Measurements from ENCODE around the gene C16orf90. TPM values are rescaled to one million over a fixed set of nuclear protein-coding genes. Genes with fewer than 3 reads are reported as not detected.
A peak's percentile ranks its signal among the peaks of the same experiment; 100 is the strongest.

Gene C16orf90
- total RNA-seq, 4 donors from 2014 or later: not detected

- ATAC-seq (ENCODE audit: low FRiP score): peak; percentile 57
- DNase-seq (ENCODE audit: low spot score): no peak
- TF ChIP-seq, protein P1, sequence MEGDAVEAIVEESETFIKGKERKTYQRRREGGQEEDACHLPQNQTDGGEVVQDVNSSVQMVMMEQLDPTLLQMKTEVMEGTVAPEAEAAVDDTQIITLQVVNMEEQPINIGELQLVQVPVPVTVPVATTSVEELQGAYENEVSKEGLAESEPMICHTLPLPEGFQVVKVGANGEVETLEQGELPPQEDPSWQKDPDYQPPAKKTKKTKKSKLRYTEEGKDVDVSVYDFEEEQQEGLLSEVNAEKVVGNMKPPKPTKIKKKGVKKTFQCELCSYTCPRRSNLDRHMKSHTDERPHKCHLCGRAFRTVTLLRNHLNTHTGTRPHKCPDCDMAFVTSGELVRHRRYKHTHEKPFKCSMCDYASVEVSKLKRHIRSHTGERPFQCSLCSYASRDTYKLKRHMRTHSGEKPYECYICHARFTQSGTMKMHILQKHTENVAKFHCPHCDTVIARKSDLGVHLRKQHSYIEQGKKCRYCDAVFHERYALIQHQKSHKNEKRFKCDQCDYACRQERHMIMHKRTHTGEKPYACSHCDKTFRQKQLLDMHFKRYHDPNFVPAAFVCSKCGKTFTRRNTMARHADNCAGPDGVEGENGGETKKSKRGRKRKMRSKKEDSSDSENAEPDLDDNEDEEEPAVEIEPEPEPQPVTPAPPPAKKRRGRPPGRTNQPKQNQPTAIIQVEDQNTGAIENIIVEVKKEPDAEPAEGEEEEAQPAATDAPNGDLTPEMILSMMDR (IDR thresholded peaks at IDR 0.05): no peak
These were observed 25.6 kb upstream of the C16orf90 start for GRCh38 chr16:3520841-3521240.

DNA sequence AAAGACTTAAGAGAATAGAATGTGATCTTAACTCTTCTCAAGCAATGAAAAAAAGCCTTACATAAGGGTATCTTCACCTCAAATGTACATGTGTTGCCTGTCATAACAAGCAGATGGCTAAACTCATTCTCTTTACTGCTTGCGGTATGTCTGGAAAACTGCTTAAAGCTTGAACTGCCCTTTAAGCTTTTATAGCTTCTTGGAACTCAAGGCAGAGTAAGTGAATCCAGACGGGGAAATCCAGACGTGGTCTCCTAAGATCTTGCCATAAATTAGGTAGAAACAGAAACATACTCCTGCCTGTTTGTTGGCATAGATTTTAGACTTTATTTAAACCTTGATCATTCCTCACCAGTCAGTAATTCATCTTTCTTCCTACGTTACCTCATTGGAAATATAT is 25.1 kb upstream of the C16orf90 start:
- TF ChIP-seq, protein P1 (IDR thresholded peaks at IDR 0.05): no peak
- ATAC-seq (ENCODE audit: low FRiP score): no peak
- no peak for DNase-seq (ENCODE audit: low spot score)

- DNase-seq (ENCODE audit: low spot score) (no peak), ATAC-seq (ENCODE audit: low FRiP score) (no peak)
- TF ChIP-seq, protein P1 (IDR thresholded peaks at IDR 0.05): no peak
These were observed 24.3 kb upstream of the C16orf90 start for GRCh38 chr16:3519581-3519980.

- no peak for DNase-seq (ENCODE audit: low spot score)
- no peak for ATAC-seq (ENCODE audit: low FRiP score)
- TF ChIP-seq, protein P1 (IDR thresholded peaks at IDR 0.05): no peak
These were observed 23.7 kb upstream of the C16orf90 start for GRCh38 chr16:3518986-3519348.

- TF ChIP-seq, protein P1 (IDR thresholded peaks at IDR 0.05): no peak
- DNase-seq (ENCODE audit: low spot score) (no peak), ATAC-seq (ENCODE audit: low FRiP score) (no peak)
These were observed 23.1 kb upstream of the C16orf90 start for GRCh38 chr16:3518292-3518985.

- no peak for DNase-seq (ENCODE audit: low spot score)
- TF ChIP-seq, protein P1 (IDR thresholded peaks at IDR 0.05): no peak
- ATAC-seq (ENCODE audit: low FRiP score): no peak
These were observed 20.6 kb upstream of the C16orf90 start for GRCh38 chr16:3515897-3516296.

DNA sequence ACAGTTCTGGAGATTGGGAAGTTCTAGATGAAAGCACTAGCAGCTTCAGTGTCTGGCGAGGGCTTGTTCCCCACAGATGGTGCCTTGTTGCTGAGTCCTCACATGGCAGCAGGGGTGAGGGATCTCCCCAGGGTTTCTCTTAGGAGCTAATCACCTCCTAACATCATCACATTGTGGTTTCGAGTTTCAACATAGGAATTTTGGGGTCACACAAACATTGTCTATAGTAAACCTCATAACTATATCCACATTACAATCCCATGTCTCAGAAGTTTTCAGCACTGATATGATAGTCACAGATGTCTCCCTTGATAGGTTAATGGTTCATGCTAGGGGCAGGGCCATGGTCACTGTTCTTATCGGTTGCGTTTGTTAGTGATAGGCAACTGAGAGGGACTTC is 19.3 kb upstream of the C16orf90 start:
- ATAC-seq (ENCODE audit: low FRiP score) (no peak), DNase-seq (ENCODE audit: low spot score) (no peak)
- TF ChIP-seq, protein P1 (IDR thresholded peaks at IDR 0.05): no peak
